ENCODE data around the gene PGA3. TPM values are rescaled to one million over a fixed set of nuclear protein-coding genes. Genes with fewer than 3 reads are reported as not detected.

The PGA3 gene
- 0.09 TPM in 1 of 2 replicates, not detected in the other for total RNA-seq

DNA sequence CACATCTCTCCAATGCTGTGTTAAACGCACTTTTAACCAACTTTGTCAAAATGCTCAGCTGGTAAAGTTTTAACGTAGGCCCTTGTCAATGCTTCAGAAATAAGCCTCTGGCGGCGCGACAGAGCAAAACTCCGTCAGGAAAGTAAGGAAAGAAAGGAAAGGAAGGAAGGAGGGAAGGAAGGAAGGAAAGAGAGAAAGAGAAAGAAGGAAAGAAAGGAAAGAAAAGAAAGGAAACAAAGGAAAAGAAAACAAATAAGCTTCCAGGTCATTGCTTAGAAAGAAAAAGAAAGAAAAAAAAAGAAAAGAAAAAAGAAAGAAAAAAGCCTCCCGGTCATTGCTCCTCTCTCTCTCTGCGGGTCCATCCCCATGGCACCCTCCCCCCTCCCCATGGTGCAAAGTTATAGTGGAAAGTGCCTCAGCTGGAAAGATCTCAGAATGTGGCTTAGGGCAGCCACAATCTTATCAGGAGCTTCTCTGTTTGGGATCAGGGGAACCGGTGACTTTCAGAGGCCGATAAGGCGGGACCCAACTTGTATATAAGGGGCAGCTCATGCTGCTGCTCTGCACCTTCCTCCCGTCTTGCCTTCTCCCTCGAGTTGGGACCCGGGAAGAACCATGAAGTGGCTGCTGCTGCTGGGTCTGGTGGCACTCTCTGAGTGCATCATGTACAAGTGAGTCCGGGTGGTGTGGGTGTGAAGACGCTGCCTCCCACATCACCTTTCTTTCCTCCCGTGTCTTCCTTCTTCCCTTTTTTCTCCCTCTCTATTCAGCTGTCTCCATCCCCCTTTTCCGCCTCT, at the start of gene PGA3:
PGA3 (plus strand) TSS at position 566 of the 797 bp plus-strand sequence; CDS start at position 616, 50 bp downstream.

DNA sequence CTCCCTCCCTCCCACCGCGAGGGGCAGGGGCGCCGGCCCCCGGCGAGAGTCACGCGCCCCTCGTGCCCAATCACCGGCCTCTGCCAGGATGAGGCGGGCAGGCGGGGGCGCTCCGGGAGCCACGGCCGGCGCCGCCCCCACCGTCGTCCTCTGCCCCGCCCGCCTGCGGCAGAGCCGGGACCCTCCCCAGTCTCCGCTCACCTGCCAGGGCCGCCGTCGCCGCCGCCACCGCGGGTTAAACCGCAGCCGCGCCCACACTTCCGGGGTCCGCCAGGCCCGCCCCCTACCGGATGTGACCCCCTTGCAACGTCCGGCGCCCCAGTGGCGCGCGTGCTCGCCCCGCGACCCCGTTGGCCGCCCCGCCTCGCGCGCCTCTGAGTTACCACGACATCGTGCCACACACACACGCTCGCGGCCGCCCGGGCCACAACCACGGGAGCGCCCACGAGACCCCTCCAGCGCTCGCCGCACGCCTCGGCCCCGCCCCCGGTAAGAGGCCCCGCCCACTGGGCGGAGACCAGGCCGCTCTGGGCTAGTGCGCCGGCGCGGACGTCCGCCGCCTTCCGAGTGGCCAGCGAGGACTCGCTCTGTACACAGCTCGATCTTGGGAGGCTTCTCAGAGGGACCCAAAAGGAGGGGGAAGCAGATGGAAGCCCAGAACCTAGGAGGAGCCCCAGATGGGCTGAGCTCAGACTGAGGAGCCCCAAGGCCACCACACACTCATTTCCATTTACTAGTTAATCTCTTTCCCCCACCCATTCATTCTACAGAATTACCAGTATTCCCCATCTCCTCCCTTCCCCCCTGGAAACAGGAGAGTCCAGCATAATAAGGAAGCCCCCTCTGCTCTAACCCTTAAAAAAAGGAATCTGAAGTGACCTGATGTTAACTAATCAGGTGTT, 41.9 kb upstream of the PGA3 start, which contains the start of gene VPS37C:
VPS37C (minus strand) TSS at position 237 of the 902 bp plus-strand sequence. CDS start 22,597 bp downstream, outside the sequence.

DNA sequence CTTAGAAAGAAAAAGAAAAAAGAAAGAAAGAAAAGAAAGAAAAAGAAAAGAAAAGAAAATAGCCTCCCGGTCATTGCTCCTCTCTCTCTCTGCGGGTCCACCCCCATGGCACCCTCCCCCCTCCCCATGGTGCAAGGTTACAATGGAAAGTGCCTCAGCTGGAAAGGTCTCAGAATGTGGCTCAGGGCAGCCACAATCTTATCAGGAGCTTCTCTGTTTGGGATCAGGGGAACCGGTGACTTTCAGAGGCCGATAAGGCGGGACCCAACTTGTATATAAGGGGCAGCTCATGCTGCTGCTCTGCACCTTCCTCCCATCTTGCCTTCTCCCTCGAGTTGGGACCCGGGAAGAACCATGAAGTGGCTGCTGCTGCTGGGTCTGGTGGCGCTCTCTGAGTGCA, 18.7 kb downstream of the PGA3 start, which contains the start of gene PGA4:
PGA4 (plus strand) TSS at position 301 of the 400 bp plus-strand sequence; CDS start at position 355, 54 bp downstream.

DNA sequence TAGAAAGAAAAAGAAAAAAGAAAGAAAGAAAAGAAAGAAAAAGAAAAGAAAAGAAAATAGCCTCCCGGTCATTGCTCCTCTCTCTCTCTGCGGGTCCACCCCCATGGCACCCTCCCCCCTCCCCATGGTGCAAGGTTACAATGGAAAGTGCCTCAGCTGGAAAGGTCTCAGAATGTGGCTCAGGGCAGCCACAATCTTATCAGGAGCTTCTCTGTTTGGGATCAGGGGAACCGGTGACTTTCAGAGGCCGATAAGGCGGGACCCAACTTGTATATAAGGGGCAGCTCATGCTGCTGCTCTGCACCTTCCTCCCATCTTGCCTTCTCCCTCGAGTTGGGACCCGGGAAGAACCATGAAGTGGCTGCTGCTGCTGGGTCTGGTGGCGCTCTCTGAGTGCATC, 37.6 kb downstream of the PGA3 start, which contains the start of gene PGA5:
PGA5 (plus strand) TSS at position 301 of the 400 bp plus-strand sequence; CDS start at position 353, 52 bp downstream.

Other genes with a start within 250 kb of the PGA3 start
- gene CD6, start 231.8 kb upstream of the PGA3 start, total RNA-seq: not detected in 2 replicates
- not detected in 2 replicates for gene CD5, start 101.0 kb upstream of the PGA3 start, total RNA-seq
- gene VPS37C, start 42.1 kb upstream of the PGA3 start, total RNA-seq: 8.0 and 8.3 TPM in 2 replicates
- not detected in 2 replicates for gene PGA4, start 18.8 kb downstream of the PGA3 start, total RNA-seq
- not detected in 2 replicates for gene PGA5, start 37.7 kb downstream of the PGA3 start, total RNA-seq
- gene VWCE, start 91.8 kb downstream of the PGA3 start, total RNA-seq: 1.9 and 4.1 TPM in 2 replicates
- gene DDB1, start 129.6 kb downstream of the PGA3 start, total RNA-seq: 274 and 319 TPM in 2 replicates
- 12.3 and 18.7 TPM in 2 replicates for gene TKFC, start 129.7 kb downstream of the PGA3 start, total RNA-seq
- 30.8 and 32.1 TPM in 2 replicates for gene CYB561A3, start 158.4 kb downstream of the PGA3 start, total RNA-seq
- 10.0 and 13.3 TPM in 2 replicates for gene TMEM138, start 158.9 kb downstream of the PGA3 start, total RNA-seq
- gene TMEM216, start 189.1 kb downstream of the PGA3 start, total RNA-seq: 6.6 and 9.1 TPM in 2 replicates
- gene CPSF7, start 226.5 kb downstream of the PGA3 start, total RNA-seq: 10.1 and 13.2 TPM in 2 replicates
- gene SDHAF2, start 226.6 kb downstream of the PGA3 start, total RNA-seq: 41.4 and 50.6 TPM in 2 replicates

Measured in endothelial cell of coronary artery (primary cell).